ENCODE results near the gene SF3A2.

- no peak for TF ChIP-seq CTCF (IDR thresholded peaks at IDR 0.05)
- no peak for TF ChIP-seq EZH2phosphoT487 (IDR thresholded peaks at IDR 0.05)
Observed at GRCh38 chr19:2215281-2215751, 21.3 kb upstream of the SF3A2 start.
